Adrenal gland (tissue), 5 donors: ENCODE measurements around the gene KIF19.

ENCODE experiments used
- CTCF ChIP-seq, 6 experiments: fragments of 450-650 bp in 4 of 6; fragments of 200-600 bp in 2 of 6; sonication (generic) in 1 of 6; IDR thresholded peaks; 1 replicate in 5 of 6; 2 replicates in 1 of 6; pipeline versions ENCODE4 v1.5.1 to v1.8.0; 2016 to 2021; ENCODE audit warnings: antibody characterized with exemption in 6 of 6, mild to moderate bottlenecking in 2 of 6, moderate library complexity in 1 of 6
- POLR2A ChIP-seq, 2 donors: fragments of 450-650 bp; IDR thresholded peaks; one replicate each; pipeline ENCODE4 v1.6.1; 2017; ENCODE audit warnings: antibody characterized with exemption in 2 of 2, mild to moderate bottlenecking in 2 of 2, moderate library complexity in 1 of 2
- donor health status: DM: no; HTN: no; CAD: no.

GRCh38 chr17:74298778-74299177 lies 27.2 kb upstream of the KIF19 start:
- no peak for TF ChIP-seq CTCF (IDR thresholded peaks at IDR 0.05)
- TF ChIP-seq POLR2A (IDR thresholded peaks at IDR 0.05): no peak
